H1 (cell line): ENCODE measurements around the gene RAB43. TPM values are rescaled to one million over a fixed set of nuclear protein-coding genes. Genes with fewer than 3 reads are reported as not detected.

Source experiments
- CTCF ChIA-PET: fragments of 300-600 bp; sonication (Branson Sonifier 250); formaldehyde crosslinking; loops from one replicate; lab custom pipeline; 2021; ENCODE audit not compliant: partially characterized antibody; lab: Charles Lee
- POLR2A ChIA-PET: fragments of 300-600 bp; sonication (Branson Sonifier 250); formaldehyde crosslinking; loops from one replicate; lab custom pipeline; 2021; ENCODE audit warnings: inconsistent platforms; ENCODE audit not compliant: partially characterized antibody; lab: Charles Lee
- DNase-seq, 2 experiments: peaks; one replicate each; pipeline versions ENCODE4 v3.0.0 to v3.0.0-alpha.2; 2010 to 2022; ENCODE audit warnings: low spot score in 2 of 2, low read depth in 1 of 2, mixed read lengths in 1 of 2
- FAIRE-seq: peaks from 2 replicates; lab custom pipeline; 2011; peaks lifted over from hg19 to GRCh38; lab: Jason Lieb, UNC
- H2AFZ ChIP-seq: 2 replicates; pipeline ENCODE4 v1.8.1; 2012; ENCODE audit warnings: low read length, inconsistent platforms
- H2AK5ac ChIP-seq: 2 replicates; pipeline ENCODE4 v1.6.1; 2013; ENCODE audit warnings: low read depth, low read length
- H2BK120ac ChIP-seq: replicated peaks from 2 replicates; pipeline ENCODE3; 2013; ENCODE audit warnings: low read depth, low read length, inconsistent platforms
- H2BK12ac ChIP-seq: 2 replicates; pipeline ENCODE4 v1.6.1; 2013; ENCODE audit warnings: low read depth, low read length
- H2BK15ac ChIP-seq: 2 replicates; pipeline ENCODE4 v1.6.1; 2013; ENCODE audit warnings: low read length
- H2BK20ac ChIP-seq: 2 replicates; pipeline ENCODE4 v1.6.1; 2013; ENCODE audit warnings: low read length
- H2BK5ac ChIP-seq: 2 replicates; pipeline ENCODE4 v1.6.1; 2013; ENCODE audit warnings: low read depth, low read length
- H3K14ac ChIP-seq: 2 replicates; pipeline ENCODE4 v1.6.1; 2013; ENCODE audit warnings: inconsistent platforms; ENCODE audit not compliant: insufficient read length
- H3K18ac ChIP-seq: 2 replicates; pipeline ENCODE4 v1.6.1; 2013; ENCODE audit warnings: low read length; ENCODE audit errors: extremely low read depth
- H3K23ac ChIP-seq: 2 replicates; pipeline ENCODE4 v1.6.1; 2013; ENCODE audit warnings: inconsistent platforms; ENCODE audit not compliant: insufficient read length
- H3K23me2 ChIP-seq: 2 replicates; pipeline ENCODE4 v1.6.1; 2013; ENCODE audit warnings: low read depth, low read length
- H3K27ac ChIP-seq: 2 replicates; pipeline ENCODE4 v1.6.1; 2011; ENCODE audit warnings: low read depth, low read length, inconsistent platforms
- H3K27me3 ChIP-seq, 4 experiments: replicated peaks in 1 of 4; 1 replicate in 1 of 4; 2 replicates in 3 of 4; pipeline versions ENCODE4 v1.6.1 to v1.8.1; 2011 to 2013; ENCODE audit warnings: low read length in 3 of 4, mild to moderate bottlenecking in 3 of 4, inconsistent platforms in 2 of 4, mixed read lengths in 2 of 4, moderate library complexity in 1 of 4; ENCODE audit not compliant: control insufficient read depth in 3 of 4, insufficient read depth in 3 of 4; ENCODE audit errors: extremely low read depth in 1 of 4
- H3K36me3 ChIP-seq, 4 experiments: 2 replicates each; pipeline versions ENCODE4 v1.6.1 to v1.8.1; 2011 to 2013; ENCODE audit warnings: mild to moderate bottlenecking in 4 of 4, low read length in 3 of 4, moderate library complexity in 2 of 4, control low read depth in 1 of 4, inconsistent platforms in 1 of 4; ENCODE audit not compliant: insufficient read depth in 4 of 4, control insufficient read depth in 2 of 4
- H3K4ac ChIP-seq: replicated peaks from 2 replicates; pipeline ENCODE3; 2013; ENCODE audit warnings: low read length, low read depth, mixed read lengths, inconsistent platforms; ENCODE audit not compliant: insufficient read length
- H3K4me1 ChIP-seq, 4 experiments: replicated peaks in 1 of 4; 1 replicate in 1 of 4; 2 replicates in 3 of 4; pipeline versions ENCODE4 v1.6.1 to v1.8.1; 2011 to 2013; ENCODE audit warnings: low read length in 3 of 4, inconsistent platforms in 2 of 4, mixed read lengths in 1 of 4; ENCODE audit not compliant: insufficient read depth in 4 of 4, control insufficient read depth in 3 of 4
- H3K4me2 ChIP-seq, 2 experiments: 2 replicates each; pipeline versions ENCODE4 v1.6.1 to v1.8.1; 2011 to 2013; ENCODE audit warnings: low read depth in 2 of 2, low read length in 2 of 2, control low read depth in 1 of 2, inconsistent platforms in 1 of 2, mild to moderate bottlenecking in 1 of 2; ENCODE audit not compliant: insufficient read depth in 1 of 2
- H3K4me3 ChIP-seq, 4 experiments: fragments of 200-600, 300-600 bp in 1 of 4; sonication (generic), shearing (Covaris generic), sonication (Bioruptor Twin) in 1 of 4; 2 replicates each; pipeline versions ENCODE4 v1.5.1 to v1.8.1; 2011 to 2016; ENCODE audit warnings: low read length in 4 of 4, low read depth in 3 of 4, control low read depth in 2 of 4, inconsistent platforms in 2 of 4, mild to moderate bottlenecking in 2 of 4, mixed read lengths in 1 of 4, moderate library complexity in 1 of 4; ENCODE audit not compliant: insufficient read depth in 2 of 4; ENCODE audit errors: extremely low read depth in 1 of 4
- H3K56ac ChIP-seq: replicated peaks from 2 replicates; pipeline ENCODE3; 2013; ENCODE audit warnings: low read depth, mild to moderate bottlenecking, mixed read lengths, low read length, inconsistent platforms; ENCODE audit not compliant: insufficient read length
- H3K79me1 ChIP-seq: 2 replicates; pipeline ENCODE4 v1.6.1; 2013; ENCODE audit warnings: low read depth, low read length, control low read depth
- H3K79me2 ChIP-seq, 2 experiments: 2 replicates each; pipeline versions ENCODE4 v1.6.1 to v1.8.1; 2012 to 2013; ENCODE audit warnings: low read length in 2 of 2, mild to moderate bottlenecking in 2 of 2, inconsistent platforms in 1 of 2; ENCODE audit not compliant: insufficient read depth in 2 of 2, control insufficient read depth in 1 of 2
- H3K9ac ChIP-seq, 4 experiments: replicated peaks in 1 of 4; 1 replicate in 1 of 4; 2 replicates in 3 of 4; pipeline versions ENCODE4 v1.6.1 to v1.8.1; 2011 to 2013; ENCODE audit warnings: low read depth in 3 of 4, low read length in 3 of 4, control low read depth in 2 of 4, mild to moderate bottlenecking in 2 of 4, moderate library complexity in 2 of 4, inconsistent platforms in 1 of 4; ENCODE audit errors: extremely low read depth in 1 of 4
- H3K9me3 ChIP-seq, 2 experiments: 2 replicates each; pipeline versions ENCODE4 v1.6.1 to v1.8.1; 2012 to 2013; ENCODE audit warnings: mild to moderate bottlenecking in 2 of 2, moderate library complexity in 2 of 2, control low read depth in 1 of 2, inconsistent platforms in 1 of 2, low read depth in 1 of 2, low read length in 1 of 2, mixed read lengths in 1 of 2; ENCODE audit not compliant: insufficient read depth in 2 of 2
- H4K20me1 ChIP-seq, 2 experiments: replicated peaks in 1 of 2; 2 replicates each; pipeline versions ENCODE3 to v1.8.1; 2011 to 2013; ENCODE audit warnings: inconsistent platforms in 2 of 2, low read length in 2 of 2, mild to moderate bottlenecking in 1 of 2; ENCODE audit not compliant: insufficient read depth in 2 of 2, control insufficient read depth in 1 of 2
- H4K5ac ChIP-seq: 2 replicates; pipeline ENCODE4 v1.6.1; 2013; ENCODE audit warnings: low read length, low read depth, mixed read lengths, inconsistent platforms; ENCODE audit not compliant: insufficient read length
- H4K8ac ChIP-seq: 2 replicates; pipeline ENCODE4 v1.8.0; 2013; ENCODE audit warnings: mild to moderate bottlenecking, moderate library complexity, low read length, inconsistent platforms; ENCODE audit not compliant: insufficient read depth; ENCODE audit errors: extremely low read depth
- H4K91ac ChIP-seq: replicated peaks from 2 replicates; pipeline ENCODE3; 2013; ENCODE audit warnings: low read length, mixed read lengths, inconsistent platforms; ENCODE audit not compliant: insufficient read length
- JUND ChIP-seq: IDR thresholded peaks from 2 replicates; pipeline ENCODE4 v1.6.1; 2011; ENCODE audit warnings: mild to moderate bottlenecking, improper control_type of control experiment, low read length
- WGBS, 2 experiments: shearing (Covaris generic) in 1 of 2; methylation state at CpG; one replicate each; pipeline versions ENCODE4 v1.1.6 to v1.1.7; 2013 to 2015; ENCODE audit warnings: low lambda C conversion rate in 2 of 2, mixed read lengths in 2 of 2, inconsistent platforms in 1 of 2, low coverage in 1 of 2, missing lambda C conversion rate in 1 of 2; ENCODE audit not compliant: insufficient replicate concordance in 2 of 2, insufficient coverage in 1 of 2, insufficient read length in 1 of 2; ENCODE audit errors: extremely low coverage in 1 of 2, missing lambda C conversion rate in 1 of 2; 5-methylcytosine and 5-hydroxymethylcytosine counted together
- polyA plus RNA-seq, 7 experiments: library from polyadenylated mRNA; depleted of rRNA in 3 of 7; stranded (reverse) in 5 of 7; unstranded in 2 of 7; fragments of >200 nt in 5 of 7; fragments of 200-250 nt in 2 of 7; gene quantifications; 1 replicate in 5 of 7; 2 replicates in 1 of 7; 4 replicates in 1 of 7; pipeline versions ENCODE4 v1.2.1 to v1.2.3, GENCODE V29; 2011 to 2013; ENCODE audit warnings: missing spikeins in 2 of 7, mixed read lengths in 2 of 7
- total RNA-seq: library from RNA; stranded (reverse); fragmentation: NEBNext Ultra II Directional; extraction: Animal tissue kit (Norgen Biotek cat#: 25700); gene quantifications from 2 replicates; pipeline ENCODE4 v1.2.1, GENCODE V29; 2021
- TF ChIP-seq, protein P1 (sequence below): IDR thresholded peaks from 2 replicates; pipeline ENCODE4 v1.6.1; 2012; ENCODE audit warnings: inconsistent platforms

RAB43 gene
- total and polyA plus RNA-seq, 2 of the 8 experiments (the other 6 are each of a cell fraction or from before 2014, with no cell fraction given) = 13.1 to 19.4 TPM

DNA sequence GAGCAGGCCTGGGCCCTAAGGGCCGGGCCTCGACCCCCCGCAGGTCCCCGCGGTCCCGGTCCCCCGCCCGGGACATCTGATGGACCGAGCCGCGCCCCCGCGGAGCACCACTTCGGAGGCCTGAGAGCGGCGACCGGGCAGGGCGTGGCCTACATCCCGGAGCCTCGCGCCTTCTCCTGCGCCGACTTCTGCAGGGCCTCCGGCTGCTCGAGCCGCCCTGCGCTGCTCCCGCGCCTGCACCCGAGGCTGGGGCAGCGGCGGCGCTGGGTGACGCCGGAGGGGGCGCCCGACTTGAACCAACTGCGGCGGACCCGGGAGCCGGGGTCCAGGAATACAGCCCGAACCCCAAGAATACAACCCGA, 75.9 kb downstream of the RAB43 start:
- Histone ChIP-seq H2BK5ac (no peak overlapping the region), H3K14ac (no peak overlapping the region), H4K91ac (no peak overlapping the region), H4K8ac (no peak overlapping the region), H3K79me2 (no peaks in the 10 kb centered on the region), H4K5ac (no peak overlapping the region), H3K36me3 (no peaks in the 10 kb centered on the region), H3K23me2 (no peaks in the 10 kb centered on the region), H3K4me2 (peak overlapping the region; percentile 31 to 34; a peak in 2 of 4 replicates), H3K4me3 (no peak overlapping the region), H2AFZ (no peak overlapping the region; the same call in 1 of the 2 replicates), H3K18ac (no peak overlapping the region), H2BK15ac (no peak overlapping the region), H3K27ac (no peak overlapping the region), H3K56ac (no peak overlapping the region), H4K20me1 (no peaks in the 10 kb centered on the region), H2BK12ac (no peak overlapping the region), H2BK20ac (no peak overlapping the region), H3K9ac (no peak overlapping the region), H2BK120ac (no peak overlapping the region), H2AK5ac (no peak overlapping the region), H3K79me1 (no peaks in the 10 kb centered on the region), H3K4me1 (peaks cover 0 to 5% (median 0%) of the 10 kb centered on the region in 4 experiments; a peak in 2 of 7 replicates), H3K23ac (no peak overlapping the region), H3K9me3 (peaks cover 4 to 9% of the 10 kb centered on the region in 2 experiments; a peak in 2 of 4 replicates), H3K27me3 (peaks cover 0 to 4% (median 0%) of the 10 kb centered on the region in 4 experiments; a peak in 3 of 7 replicates), H3K4ac (no peak overlapping the region)
- FAIRE-seq (no peak), DNase-seq (no peak)
- ChIA-PET CTCF (interaction anchor here (0.7 to 1.8 kb wide), 8 partner anchors 14 to 161 kb away, joined by 3 to 9 read pairs (median 4); partner anchors contain the start of gene GP9), POLR2A (no interaction called here)
- no peak for TF ChIP-seq JUND
- TF ChIP-seq, protein P1, sequence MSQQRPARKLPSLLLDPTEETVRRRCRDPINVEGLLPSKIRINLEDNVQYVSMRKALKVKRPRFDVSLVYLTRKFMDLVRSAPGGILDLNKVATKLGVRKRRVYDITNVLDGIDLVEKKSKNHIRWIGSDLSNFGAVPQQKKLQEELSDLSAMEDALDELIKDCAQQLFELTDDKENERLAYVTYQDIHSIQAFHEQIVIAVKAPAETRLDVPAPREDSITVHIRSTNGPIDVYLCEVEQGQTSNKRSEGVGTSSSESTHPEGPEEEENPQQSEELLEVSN = 0 out of 2 replicates have a peak, but pooled peaks have one; percentile 37
- 73% methylated on average over 29 of the region's 43 CpGs; no CpG with 5 or more reads in 1 of the 2 experiments for WGBS, 2 experiments
